Smooth muscle cell (in vitro differentiated cells): ENCODE results near the gene P2RX5. TPM values are rescaled to one million over a fixed set of nuclear protein-coding genes. Genes with fewer than 3 reads are reported as not detected.

Experiments
- DNase-seq: peaks from one replicate; lab custom pipeline; 2025; ENCODE audit not compliant: unreplicated experiment; lab: John Stamatoyannopoulos, UW
- H2AFZ ChIP-seq: fragments of 200-600 bp; sonication (generic); 2 replicates; pipeline ENCODE4 v1.6.0; 2016; ENCODE audit warnings: antibody characterized with exemption, low read depth, mild to moderate bottlenecking
- H3F3A ChIP-seq: fragments of 200-600 bp; sonication (generic); 2 replicates; pipeline ENCODE4 v1.6.0; 2017; ENCODE audit warnings: antibody characterized with exemption, low read depth
- H3K27ac ChIP-seq: fragments of 200-600 bp; sonication (generic); 2 replicates; pipeline ENCODE4 v1.5.1; 2016; ENCODE audit warnings: low read depth, mild to moderate bottlenecking
- H3K27me3 ChIP-seq: fragments of 200-600 bp; sonication (generic); 2 replicates; pipeline ENCODE4 v1.6.1; 2016; ENCODE audit warnings: low read depth, mild to moderate bottlenecking
- H3K36me3 ChIP-seq: fragments of 200-600 bp; sonication (generic); 2 replicates; pipeline ENCODE4 v1.5.1; 2016; ENCODE audit warnings: low read depth
- H3K4me1 ChIP-seq: fragments of 200-600 bp; sonication (generic); 2 replicates; pipeline ENCODE4 v1.5.1; 2016; ENCODE audit warnings: low read depth
- H3K4me2 ChIP-seq: fragments of 200-600 bp; sonication (generic); 2 replicates; pipeline ENCODE4 v1.6.0; 2016; ENCODE audit warnings: mild to moderate bottlenecking
- H3K4me3 ChIP-seq: fragments of 200-600 bp; sonication (generic); 2 replicates; pipeline ENCODE4 v1.5.1; 2016; ENCODE audit warnings: mild to moderate bottlenecking
- H3K79me2 ChIP-seq: fragments of 200-600 bp; sonication (generic); 2 replicates; pipeline ENCODE4 v1.6.0; 2016; ENCODE audit warnings: low read depth, mild to moderate bottlenecking
- H3K9ac ChIP-seq: fragments of 200-600 bp; sonication (generic); 2 replicates; pipeline ENCODE4 v1.6.0; 2016; ENCODE audit warnings: low read depth
- H3K9me3 ChIP-seq: fragments of 200-600 bp; sonication (generic); replicated peaks from 2 replicates; pipeline ENCODE4 v1.5.1; 2016; ENCODE audit warnings: low read depth
- H4K20me1 ChIP-seq: fragments of 200-600 bp; sonication (generic); 2 replicates; pipeline ENCODE4 v1.6.0; 2016; ENCODE audit warnings: low read depth
- CTCF ChIP-seq: fragments of 200-600 bp; sonication (generic); IDR thresholded peaks from 2 replicates; pipeline ENCODE4 v1.5.1; 2017; ENCODE audit warnings: borderline replicate concordance, mild to moderate bottlenecking, antibody characterized with exemption; ENCODE audit not compliant: insufficient read depth, poor library complexity, severe bottlenecking
- WGBS: methylation state at CpG from one replicate; pipeline ENCODE4 v1.1.7; 2016; ENCODE audit warnings: low lambda C conversion rate; 5-methylcytosine and 5-hydroxymethylcytosine counted together
- polyA plus RNA-seq: library from polyadenylated mRNA; unstranded; fragments of >200 nt; fragmentation: Nextera tagmentation; extraction: Ambion mirVana; gene quantifications from 2 replicates; pipeline ENCODE4 v1.2.1, GENCODE V29; 2016
- total RNA-seq: library from RNA; depleted of rRNA; stranded (reverse); fragments of >200 nt; gene quantifications from 2 replicates; pipeline ENCODE4 v1.2.3, GENCODE V29; 2014

The P2RX5 gene
- total and polyA plus RNA-seq, 2 experiments from 2014 or later = not detected

DNA sequence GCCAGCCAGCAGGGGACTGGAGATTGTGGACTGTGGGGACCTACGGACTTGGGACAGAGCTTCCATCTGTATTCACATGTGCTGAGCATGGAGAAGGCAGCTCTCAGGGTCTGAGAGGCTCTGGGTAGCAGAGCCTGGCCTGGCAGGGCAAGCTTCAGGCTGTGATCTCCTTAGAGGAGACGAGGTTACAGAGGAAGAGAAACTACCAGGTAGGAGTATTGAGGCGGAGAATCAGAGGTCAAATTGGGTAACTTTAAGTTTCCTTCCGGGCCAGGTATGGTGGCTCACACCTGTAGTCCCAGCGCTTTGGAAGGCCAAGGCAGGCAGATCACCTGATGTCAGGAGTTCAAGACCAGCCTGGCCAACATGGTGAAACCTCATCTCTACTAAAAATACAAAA lies 50.6 kb downstream of the P2RX5 start:
- no peak overlapping the region for H3K9ac ChIP-seq
- H3K36me3 ChIP-seq = no peaks in the 10 kb centered on the region
- H3F3A ChIP-seq = no peaks in the 10 kb centered on the region
- no peak for TF ChIP-seq CTCF
- H3K4me3 ChIP-seq = no peak overlapping the region
- no peak overlapping the region for H3K27ac ChIP-seq
- H3K9me3 ChIP-seq = no peaks in the 10 kb centered on the region
- no peak for DNase-seq
- no peaks in the 10 kb centered on the region for H3K27me3 ChIP-seq
- H4K20me1 ChIP-seq = no peaks in the 10 kb centered on the region
- 60% methylated on average over 5 of the region's 5 CpGs for WGBS
- no peak overlapping the region for H2AFZ ChIP-seq
- H3K4me1 ChIP-seq = no peaks in the 10 kb centered on the region
- H3K79me2 ChIP-seq = no peaks in the 10 kb centered on the region
- no peak overlapping the region for H3K4me2 ChIP-seq

GRCh38 chr17:3643889-3644349 lies 52.0 kb downstream of the P2RX5 start:
- WGBS = 94% methylated on average over 4 of the region's 4 CpGs
- Histone ChIP-seq H3F3A (no peaks in the 10 kb centered on the region), H3K4me2 (no peak overlapping the region), H3K9ac (no peak overlapping the region), H3K4me1 (no peaks in the 10 kb centered on the region), H4K20me1 (no peaks in the 10 kb centered on the region), H3K9me3 (no peaks in the 10 kb centered on the region), H3K79me2 (no peaks in the 10 kb centered on the region), H3K27me3 (no peaks in the 10 kb centered on the region), H3K36me3 (no peaks in the 10 kb centered on the region), H3K27ac (no peak overlapping the region), H3K4me3 (no peak overlapping the region), H2AFZ (no peak overlapping the region)
- TF ChIP-seq CTCF = no peak
- DNase-seq = no peak

GRCh38 chr17:3641717-3642486 lies 54.1 kb downstream of the P2RX5 start:
- H4K20me1 ChIP-seq = no peaks in the 10 kb centered on the region
- H2AFZ ChIP-seq = no peak overlapping the region
- H3K4me3 ChIP-seq = no peak overlapping the region
- no peaks in the 10 kb centered on the region for H3K9me3 ChIP-seq
- WGBS = 79% methylated on average over 14 of the region's 19 CpGs
- no peak overlapping the region for H3K9ac ChIP-seq
- no peak overlapping the region for H3K27ac ChIP-seq
- no peak for DNase-seq
- no peak for TF ChIP-seq CTCF
- no peaks in the 10 kb centered on the region for H3K36me3 ChIP-seq
- H3K27me3 ChIP-seq = no peaks in the 10 kb centered on the region
- H3F3A ChIP-seq = no peaks in the 10 kb centered on the region
- H3K79me2 ChIP-seq = no peaks in the 10 kb centered on the region
- no peak overlapping the region for H3K4me2 ChIP-seq
- no peaks in the 10 kb centered on the region for H3K4me1 ChIP-seq

- H3F3A ChIP-seq = no peaks in the 10 kb centered on the region
- DNase-seq = no peak
- H3K4me1 ChIP-seq = no peaks in the 10 kb centered on the region
- H3K9ac ChIP-seq = no peak overlapping the region
- H3K4me3 ChIP-seq = no peak overlapping the region
- no peaks in the 10 kb centered on the region for H3K36me3 ChIP-seq
- no peaks in the 10 kb centered on the region for H3K27me3 ChIP-seq
- no peaks in the 10 kb centered on the region for H3K9me3 ChIP-seq
- no peak overlapping the region for H2AFZ ChIP-seq
- no peaks in the 10 kb centered on the region for H3K79me2 ChIP-seq
- no peak overlapping the region for H3K27ac ChIP-seq
- TF ChIP-seq CTCF = no peak
- no peaks in the 10 kb centered on the region for H4K20me1 ChIP-seq
- H3K4me2 ChIP-seq = no peak overlapping the region
- WGBS = 70% methylated on average over 3 of the region's 3 CpGs
Measured at GRCh38 chr17:3641014-3641413, 54.9 kb downstream of the P2RX5 start.
